ENCODE results near the gene THBS1. TPM values are rescaled to one million over a fixed set of nuclear protein-coding genes. Genes with fewer than 3 reads are reported as not detected.

The THBS1 gene
- total and polyA plus RNA-seq, 12 donors, result 21.9 to 709 (median 271) TPM

- peak overlapping the region in 4 of 5 donors; percentile 45 to 91 (median 68) for H3K27ac ChIP-seq
- TF ChIP-seq POLR2A (IDR thresholded peaks at IDR 0.05), result no peak
- peak in 2 of 6 experiments; percentile 17 for TF ChIP-seq CTCF (IDR thresholded peaks at IDR 0.05)
- DNase-seq, result peak in 3 of 7 donors; percentile 28 to 48 (median 40)
- H3K36me3 ChIP-seq (replicated peaks in 1 of 2), result peaks cover 0 to 39% of the 10 kb centered on the region in 2 donors
- no peaks in the 10 kb centered on the region for H3K9me3 ChIP-seq (replicated peaks in 1 of 3)
- WGBS, 4 donors, result 71 to 75% (median 73%) methylated on average over 13 of the region's 13 CpGs
- peaks cover 0 to 8% of the 10 kb centered on the region in 2 donors for H3K4me1 ChIP-seq (replicated peaks in 1 of 2)
- H3K4me3 ChIP-seq, result peak overlapping the region in 2 of 4 donors; percentile 15 to 45
- intact Hi-C loops (cut with DNase I), result loop anchor here in 1 of 2 donors (5.0 to 10.0 kb wide), 4 partner anchors 267 to 765 kb away; no protein-coding TSS in a partner anchor
- H3K27me3 ChIP-seq, result peaks cover 7% of the 10 kb centered on the region
Observed at GRCh38 chr15:39581793-39582285, 960 bp downstream of the THBS1 start.

GRCh38 chr15:39582286-39582976 is 1.6 kb downstream of the THBS1 start:
- 65 to 74% (median 69%) methylated on average over 7 to 20 of the region's 20 CpGs for WGBS, 4 donors
- H3K36me3 ChIP-seq (replicated peaks in 1 of 2), result peaks cover 0 to 45% of the 10 kb centered on the region in 2 donors

GRCh38 chr15:39582977-39583595 is 2.2 kb downstream of the THBS1 start:
- no peak for DNase-seq
- Histone ChIP-seq H3K4me3 (peak overlapping the region in 1 of 4 donors; percentile 45), H3K9me3 (replicated peaks in 1 of 3) (no peaks in the 10 kb centered on the region), H3K36me3 (replicated peaks in 1 of 2) (peaks cover 0 to 52% of the 10 kb centered on the region in 2 donors), H3K4me1 (replicated peaks in 1 of 2) (peaks cover 0 to 8% of the 10 kb centered on the region in 2 donors), H3K27ac (peak overlapping the region in 2 of 5 donors; percentile 88 to 91), H3K27me3 (peaks cover 7% of the 10 kb centered on the region)
- intact Hi-C loops (cut with DNase I), result loop anchor here in 1 of 2 donors (5.0 to 10.0 kb wide), 4 partner anchors 268 to 766 kb away; no protein-coding TSS in a partner anchor
- WGBS, 4 donors, result 59 to 69% (median 66%) methylated on average over 4 of the region's 4 CpGs
- peak in 1 of 2 donors; percentile 63 for TF ChIP-seq POLR2A (IDR thresholded peaks at IDR 0.05)
- TF ChIP-seq CTCF (IDR thresholded peaks at IDR 0.05), result no peak

More at GRCh38 chr15:39582286-39582976, 1.6 kb downstream of the THBS1 start:
- H3K4me1 ChIP-seq (replicated peaks in 1 of 2), result peaks cover 0 to 8% of the 10 kb centered on the region in 2 donors
- H3K4me3 ChIP-seq, result peak overlapping the region in 1 of 4 donors; percentile 45
- no peaks in the 10 kb centered on the region for H3K9me3 ChIP-seq (replicated peaks in 1 of 3)
- peak in 4 of 7 donors; percentile 21 to 54 (median 36) for DNase-seq
- H3K27me3 ChIP-seq, result peaks cover 7% of the 10 kb centered on the region
- peak overlapping the region in 4 of 5 donors; percentile 45 to 91 (median 68) for H3K27ac ChIP-seq
- intact Hi-C loops (cut with DNase I), result loop anchor here in 1 of 2 donors (5.0 to 10.0 kb wide), 4 partner anchors 268 to 765 kb away; no protein-coding TSS in a partner anchor
- TF ChIP-seq POLR2A (IDR thresholded peaks at IDR 0.05) (no peak), CTCF (IDR thresholded peaks at IDR 0.05) (no peak)

Measured in adrenal gland (tissue), 12 donors.